Measurements from ENCODE around the gene PDE4A. TPM values are rescaled to one million over a fixed set of nuclear protein-coding genes. Genes with fewer than 3 reads are reported as not detected.

PDE4A gene
- total and polyA plus RNA-seq, 2 experiments from 2014 or later, result 2.4 to 15.9 TPM

- DNase-seq, result peak; percentile 69
- H3K27ac ChIP-seq, result peak overlapping the region; percentile 69
- H4K20me1 ChIP-seq (ENCODE audit: insufficient read depth), result no peaks in the 10 kb centered on the region; the same call in 1 of the 2 replicates
- in situ Hi-C loops (cut with MboI), result no loop called here
- H3K4me2 ChIP-seq (ENCODE audit: unreplicated experiment), result peak overlapping the region; percentile 97
- H3K36me3 ChIP-seq (ENCODE audit: low read depth), result no peaks in the 10 kb centered on the region
- peak overlapping the region; percentile 88 for H3K4me3 ChIP-seq
- no peaks in the 10 kb centered on the region for H3K9me2 ChIP-seq (ENCODE audit: insufficient read depth)
- H3K27me3 ChIP-seq (replicated peaks; ENCODE audit: insufficient read depth), result no peaks in the 10 kb centered on the region
- H3F3A ChIP-seq (ENCODE audit: insufficient read depth), result no peaks in the 10 kb centered on the region
- H2AFZ ChIP-seq, result peak overlapping the region; percentile 81
- WGBS, 2 experiments (ENCODE audit: low coverage in 1 of 2, low lambda C conversion rate in 2 of 2, missing lambda C conversion rate in 2 of 2), result 0 to 2% methylated on average over 14 to 15 of the region's 15 CpGs
- H3K4me1 ChIP-seq (ENCODE audit: insufficient read depth), result peaks cover 17% of the 10 kb centered on the region
- TF ChIP-seq EZH2phosphoT487 (IDR thresholded peaks at IDR 0.05; ENCODE audit: insufficient read depth, low read depth) (no peak), EZH2 (IDR thresholded peaks at IDR 0.05; ENCODE audit: insufficient read depth, poor library complexity, severe bottlenecking) (no peak)
- peak overlapping the region; percentile 95 for H3K9ac ChIP-seq
- H3K79me2 ChIP-seq (ENCODE audit: insufficient read depth), result peaks cover 58% of the 10 kb centered on the region
- no peaks in the 10 kb centered on the region for H3K9me3 ChIP-seq (ENCODE audit: low read depth)
These were observed 17.8 kb upstream of the PDE4A start for GRCh38 chr19:10402441-10403038.

- peak; percentile 99 for DNase-seq
- Histone ChIP-seq H2AFZ (peak within 1 kb of the TSS; percentile 93), H3K4me3 (peak within 1 kb of the TSS; percentile 88), H3K36me3 (ENCODE audit: low read depth) (no peaks in the 10 kb centered on the region), H3K9ac (peak within 1 kb of the TSS; percentile 95), H3K4me2 (ENCODE audit: unreplicated experiment) (peak within 1 kb of the TSS; percentile 98), H3K79me2 (ENCODE audit: insufficient read depth) (peaks cover 50% of the 10 kb centered on the region), H3K9me3 (ENCODE audit: low read depth) (no peaks in the 10 kb centered on the region), H3K27ac (peak within 1 kb of the TSS; percentile 69), H3F3A (ENCODE audit: insufficient read depth) (no peaks in the 10 kb centered on the region), H3K27me3 (replicated peaks; ENCODE audit: insufficient read depth) (no peaks in the 10 kb centered on the region), H3K4me1 (ENCODE audit: insufficient read depth) (peaks cover 17% of the 10 kb centered on the region), H4K20me1 (ENCODE audit: insufficient read depth) (no peaks in the 10 kb centered on the region; the same call in 1 of the 2 replicates), H3K9me2 (ENCODE audit: insufficient read depth) (no peaks in the 10 kb centered on the region)
- in situ Hi-C loops (cut with MboI), result no loop called here
- WGBS, 2 experiments (ENCODE audit: low coverage in 1 of 2, low lambda C conversion rate in 2 of 2, missing lambda C conversion rate in 2 of 2), result 0 to 2% methylated on average over 56 to 67 of the region's 69 CpGs
- no peak for TF ChIP-seq EZH2 (IDR thresholded peaks at IDR 0.05; ENCODE audit: insufficient read depth, poor library complexity, severe bottlenecking)
- no peak for TF ChIP-seq EZH2phosphoT487 (IDR thresholded peaks at IDR 0.05; ENCODE audit: insufficient read depth, low read depth)
These were observed 17.0 kb upstream of the PDE4A start, which contains the start of gene CDC37 for GRCh38 chr19:10403137-10404021. TSS of gene CDC37 (minus strand) at chr19:10403542. CDS start at chr19:10403479, 63 bp downstream.

GRCh38 chr19:10404888-10405820 is 15.2 kb upstream of the PDE4A start:
- H2AFZ ChIP-seq, result peak overlapping the region; percentile 93
- H3K9me3 ChIP-seq (ENCODE audit: low read depth), result no peaks in the 10 kb centered on the region
- peaks cover 32% of the 10 kb centered on the region for H3K79me2 ChIP-seq (ENCODE audit: insufficient read depth)
- 9 to 10% methylated on average over 27 to 42 of the region's 43 CpGs for WGBS, 2 experiments (ENCODE audit: low coverage in 1 of 2, low lambda C conversion rate in 2 of 2, missing lambda C conversion rate in 2 of 2)
- TF ChIP-seq EZH2 (IDR thresholded peaks at IDR 0.05; ENCODE audit: insufficient read depth, poor library complexity, severe bottlenecking) (no peak), EZH2phosphoT487 (IDR thresholded peaks at IDR 0.05; ENCODE audit: insufficient read depth, low read depth) (no peak)
- H3K9me2 ChIP-seq (ENCODE audit: insufficient read depth), result no peaks in the 10 kb centered on the region
- no peaks in the 10 kb centered on the region for H3K36me3 ChIP-seq (ENCODE audit: low read depth)
- H4K20me1 ChIP-seq (ENCODE audit: insufficient read depth), result no peaks in the 10 kb centered on the region; the same call in 1 of the 2 replicates
- no peak overlapping the region for H3K27ac ChIP-seq
- H3K4me3 ChIP-seq, result peak overlapping the region; percentile 88
- no peaks in the 10 kb centered on the region for H3K27me3 ChIP-seq (replicated peaks; ENCODE audit: insufficient read depth)
- H3F3A ChIP-seq (ENCODE audit: insufficient read depth), result no peaks in the 10 kb centered on the region
- peaks cover 17% of the 10 kb centered on the region for H3K4me1 ChIP-seq (ENCODE audit: insufficient read depth)
- peak overlapping the region; percentile 95 for H3K9ac ChIP-seq
- peak; percentile 46 for DNase-seq
- peak overlapping the region; percentile 98 for H3K4me2 ChIP-seq (ENCODE audit: unreplicated experiment)
- in situ Hi-C loops (cut with MboI), result no loop called here

GRCh38 chr19:10406191-10406590 is 14.1 kb upstream of the PDE4A start:
- no peak for DNase-seq
- H3K79me2 ChIP-seq (ENCODE audit: insufficient read depth), result peaks cover 22% of the 10 kb centered on the region
- H3K4me3 ChIP-seq, result no peak overlapping the region
- peaks cover 7% of the 10 kb centered on the region for H3K4me1 ChIP-seq (ENCODE audit: insufficient read depth)
- no peak overlapping the region for H3K9ac ChIP-seq
- WGBS, 2 experiments (ENCODE audit: low coverage in 1 of 2, low lambda C conversion rate in 2 of 2, missing lambda C conversion rate in 2 of 2), result 84% methylated on average over 6 of the region's 6 CpGs
- no peaks in the 10 kb centered on the region for H3F3A ChIP-seq (ENCODE audit: insufficient read depth)
- no peaks in the 10 kb centered on the region for H3K36me3 ChIP-seq (ENCODE audit: low read depth)
- TF ChIP-seq EZH2phosphoT487 (IDR thresholded peaks at IDR 0.05; ENCODE audit: insufficient read depth, low read depth), result no peak
- TF ChIP-seq EZH2 (IDR thresholded peaks at IDR 0.05; ENCODE audit: insufficient read depth, poor library complexity, severe bottlenecking), result no peak
- no peak overlapping the region for H2AFZ ChIP-seq
- H3K27ac ChIP-seq, result no peak overlapping the region
- no peak overlapping the region for H3K4me2 ChIP-seq (ENCODE audit: unreplicated experiment)
- H4K20me1 ChIP-seq (ENCODE audit: insufficient read depth), result no peaks in the 10 kb centered on the region; the same call in 1 of the 2 replicates
- H3K9me3 ChIP-seq (ENCODE audit: low read depth), result no peaks in the 10 kb centered on the region
- in situ Hi-C loops (cut with MboI), result no loop called here
- no peaks in the 10 kb centered on the region for H3K27me3 ChIP-seq (replicated peaks; ENCODE audit: insufficient read depth)
- no peaks in the 10 kb centered on the region for H3K9me2 ChIP-seq (ENCODE audit: insufficient read depth)
